Measurements from ENCODE around the gene SMS.

GRCh38 chrX:22043872-22044271 lies 103.4 kb downstream of the SMS start:
- TF ChIP-seq FOXA1 (IDR thresholded peaks at IDR 0.05) (no peak), ELF4 (IDR thresholded peaks at IDR 0.05) (no peak), SP1 (IDR thresholded peaks at IDR 0.05) (no peak), NFRKB (IDR thresholded peaks at IDR 0.05) (no peak), SUZ12 (IDR thresholded peaks at IDR 0.05) (no peak), LEF1 (IDR thresholded peaks at IDR 0.05; ENCODE audit: borderline replicate concordance) (no peak), FOXM1 (IDR thresholded peaks at IDR 0.05; ENCODE audit: borderline replicate concordance) (no peak), CTBP1 (IDR thresholded peaks at IDR 0.05; ENCODE audit: borderline replicate concordance) (no peak), PKNOX1 (IDR thresholded peaks at IDR 0.05) (no peak), BHLHE40 (IDR thresholded peaks at IDR 0.05; ENCODE audit: borderline replicate concordance) (no peak), L3MBTL2 (conservative IDR thresholded peaks at IDR 0.05) (no peak), FOXK2 (IDR thresholded peaks at IDR 0.05) (no peak)
